ENCODE data around the gene RPS3A. TPM values are rescaled to one million over a fixed set of nuclear protein-coding genes. Genes with fewer than 3 reads are reported as not detected.
"Not testable (repeated sequence)": the region's sequence is repeated elsewhere in the genome, so short reads cannot be mapped to it uniquely, and the experiment has no call there.

RPS3A gene
- total and polyA plus RNA-seq, 2 of the 13 experiments (the other 11 are each of a cell fraction or from before 2014, with no cell fraction given) = 3,332 to 3,626 TPM

GRCh38 chr4:151136048-151136447 is 36.6 kb downstream of the RPS3A start:
- H3K9ac ChIP-seq (ENCODE audit: insufficient read depth, low read depth, low read length); H4K20me1 ChIP-seq (ENCODE audit: insufficient read depth, low read length); H3K27ac ChIP-seq (ENCODE audit: extremely low read length, insufficient read depth, low read length); H3K4me2 ChIP-seq (ENCODE audit: low read depth, low read length); POLR2A ChIA-PET; DNase-seq (ENCODE audit: low spot score); H3K9me3 ChIP-seq (ENCODE audit: low read length); H3K4me3 ChIP-seq (replicated peaks in 1 of 3; ENCODE audit: insufficient read depth in 1 of 3, low read depth in 2 of 3, low read length in 3 of 3); intact Hi-C loops (cut with micrococcal nuclease; ENCODE audit: unreplicated experiment); CTCF ChIA-PET (ENCODE audit: low intra/inter-chr PET ratio, low total read pairs); H3K79me2 ChIP-seq (ENCODE audit: insufficient read depth, low read length); ATAC-seq; in situ Hi-C loops (cut with HindIII; ENCODE audit: extremely low pct_ligation_motif_present, low pct_unique_long_range_greater_than_20kb); BruUV-seq (replicated peaks); H2AFZ ChIP-seq (ENCODE audit: low read length); FAIRE-seq; H3K27me3 ChIP-seq (ENCODE audit: control insufficient read depth in 1 of 2, insufficient read depth in 2 of 2, low read length in 2 of 2): not testable (repeated sequence)
- Histone ChIP-seq H3K36me3 (replicated peaks in 1 of 2; ENCODE audit: control insufficient read depth in 1 of 2, insufficient read depth in 2 of 2, low read length in 2 of 2) (peaks cover 6 to 51% of the 10 kb centered on the region in 2 experiments), H3K4me1 (ENCODE audit: insufficient read depth, low read length) (peaks cover 38% of the 10 kb centered on the region)
- TF ChIP-seq RBM22 (optimal IDR thresholded peaks at IDR 0.05; ENCODE audit: low read length) = peak; percentile 18
- TF ChIP-seq ZNF121 (CRISPR knock-in tag; IDR thresholded peaks at IDR 0.05) = peak; percentile 68
- 98% methylated on average over 3 of the region's 3 CpGs for WGBS (ENCODE audit: low lambda C conversion rate)

GRCh38 chr4:151139814-151140213 is 40.4 kb downstream of the RPS3A start:
- Histone ChIP-seq H2AFZ (ENCODE audit: low read length) (no peak overlapping the region), H3K36me3 (replicated peaks in 1 of 2; ENCODE audit: control insufficient read depth in 1 of 2, insufficient read depth in 2 of 2, low read length in 2 of 2) (peaks cover 14 to 65% of the 10 kb centered on the region in 2 experiments), H3K9ac (ENCODE audit: insufficient read depth, low read depth, low read length) (no peak overlapping the region), H3K4me3 (replicated peaks in 1 of 3; ENCODE audit: insufficient read depth in 1 of 3, low read depth in 2 of 3, low read length in 3 of 3) (no peak overlapping the region), H3K79me2 (ENCODE audit: insufficient read depth, low read length) (no peaks in the 10 kb centered on the region), H3K4me2 (ENCODE audit: low read depth, low read length) (no peak overlapping the region), H3K9me3 (ENCODE audit: low read length) (no peaks in the 10 kb centered on the region), H3K27ac (ENCODE audit: extremely low read length, insufficient read depth, low read length) (no peak overlapping the region), H4K20me1 (ENCODE audit: insufficient read depth, low read length) (no peaks in the 10 kb centered on the region), H3K27me3 (ENCODE audit: control insufficient read depth in 1 of 2, insufficient read depth in 2 of 2, low read length in 2 of 2) (no peaks in the 10 kb centered on the region), H3K4me1 (ENCODE audit: insufficient read depth, low read length) (peaks cover 23% of the 10 kb centered on the region; the same call in 1 of the 2 replicates)
- TF ChIP-seq SMARCC2 (IDR thresholded peaks at IDR 0.05) = no peak
- TF ChIP-seq ZNF772 (CRISPR knock-in tag; IDR thresholded peaks at IDR 0.05) = no peak
- DNase-seq (ENCODE audit: low spot score) (no peak), FAIRE-seq (no peak), ATAC-seq (no peak)
- CTCF ChIA-PET (ENCODE audit: low intra/inter-chr PET ratio, low total read pairs) = no interaction called here
- POLR2A ChIA-PET = no interaction called here
- no TSS peak for BruUV-seq (replicated peaks)
- WGBS (ENCODE audit: low lambda C conversion rate) = 100% methylated on average over 1 of the region's 1 CpG
- intact Hi-C loops (cut with micrococcal nuclease; ENCODE audit: unreplicated experiment) (no loop called here), in situ Hi-C loops (cut with HindIII; ENCODE audit: extremely low pct_ligation_motif_present, low pct_unique_long_range_greater_than_20kb) (no loop called here)
